Left lung (tissue), 10 donors: ENCODE results near the gene NUP50. TPM values are rescaled to one million over a fixed set of nuclear protein-coding genes. Genes with fewer than 3 reads are reported as not detected.
"Not testable (repeated sequence)": the region's sequence is repeated elsewhere in the genome, so short reads cannot be mapped to it uniquely, and the experiment has no call there.

ENCODE experiments used
- ATAC-seq: fragments of 200-7000 bp; cut with Tn5 transposase; one replicate; pipeline ENCODE4 v1.9.1; 2020; ENCODE audit warnings: moderate library complexity
- DNase-seq, 4 donors: peaks; one replicate each; pipeline ENCODE4 v3.0.0-alpha.2; 2013 to 2020
- H3K27ac ChIP-seq, 2 donors: fragments of 200-600 bp; sonication (generic) in 1 of 2; one replicate each; pipeline versions ENCODE4 v1.5.0 to v1.8.0; 2020 to 2021
- H3K27me3 ChIP-seq, 2 donors: fragments of 200-600 bp; sonication (generic) in 1 of 2; one replicate each; pipeline versions ENCODE4 v1.5.0 to v1.8.0; 2020 to 2021
- H3K36me3 ChIP-seq, 2 donors: fragments of 200-600 bp; sonication (generic) in 1 of 2; one replicate each; pipeline versions ENCODE4 v1.5.0 to v1.8.0; 2020 to 2021
- H3K4me1 ChIP-seq, 2 donors: fragments of 200-600 bp; one replicate each; pipeline ENCODE4 v1.8.0; 2021
- H3K4me3 ChIP-seq, 2 donors: fragments of 200-600 bp; sonication (generic) in 1 of 2; one replicate each; pipeline versions ENCODE4 v1.5.0 to v1.8.0; 2020 to 2021; ENCODE audit warnings: mild to moderate bottlenecking in 1 of 2
- H3K9me3 ChIP-seq, 2 donors: fragments of 200-600 bp; sonication (generic) in 1 of 2; one replicate each; pipeline versions ENCODE4 v1.5.0 to v1.8.0; 2020 to 2021
- CTCF ChIP-seq, 2 donors: fragments of 200-600 bp; sonication (generic) in 1 of 2; IDR thresholded peaks; one replicate each; pipeline versions ENCODE4 v1.5.0 to v1.8.0; 2021; ENCODE audit warnings: antibody characterized with exemption in 2 of 2
- intact Hi-C, 2 donors: fragments of 100-400 bp; cut with DNase I; formaldehyde crosslinking; loops; one replicate each; pipeline versions ENCODE4 v1.11.2 to v1.14.2; 2022
- polyA plus RNA-seq, 6 donors: library from polyadenylated mRNA; unstranded; fragments of 120-200 nt; gene quantifications; one replicate each; pipeline ENCODE4 v1.2.1, GENCODE V29; 2013; ENCODE audit not compliant: insufficient read length in 6 of 6
- total RNA-seq, 2 donors: library from RNA; stranded (reverse); fragmentation: NEBNext Ultra II Directional; extraction: Animal tissue kit (Norgen Biotek cat#: 25700); gene quantifications; one replicate each; pipeline ENCODE4 v1.2.1, GENCODE V29; 2021
- donor health status: DM: no; HTN: yes; CAD: no.
- donor health status: DM: no; HTN: no; CAD: no.

Gene NUP50
- total and polyA plus RNA-seq, 8 donors, result 47.4 to 70.0 (median 52.9) TPM

- no peak for DNase-seq
- H3K27ac ChIP-seq, result no peak overlapping the region
- no peak overlapping the region for H3K4me3 ChIP-seq
- no peak for ATAC-seq
- H3K36me3 ChIP-seq, result peaks cover 0 to 83% of the 10 kb centered on the region in 2 donors
- no peak for TF ChIP-seq CTCF (IDR thresholded peaks at IDR 0.05)
- no peaks in the 10 kb centered on the region for H3K27me3 ChIP-seq
- intact Hi-C loops, result no loop called here
- no peaks in the 10 kb centered on the region for H3K9me3 ChIP-seq
- peaks cover 0 to 7% of the 10 kb centered on the region in 2 donors for H3K4me1 ChIP-seq
Observed at GRCh38 chr22:45185718-45186514, 22.2 kb downstream of the NUP50 start.

- H3K27me3 ChIP-seq, result no peaks in the 10 kb centered on the region
- TF ChIP-seq CTCF (IDR thresholded peaks at IDR 0.05), result no peak
- ATAC-seq, result no peak
- no peaks in the 10 kb centered on the region for H3K4me1 ChIP-seq
- peaks cover 0 to 68% of the 10 kb centered on the region in 2 donors for H3K36me3 ChIP-seq
- intact Hi-C loops, result no loop called here
- H3K27ac ChIP-seq, result no peak overlapping the region
- H3K9me3 ChIP-seq, result no peaks in the 10 kb centered on the region
- DNase-seq, result no peak
- H3K4me3 ChIP-seq, result no peak overlapping the region
Observed at GRCh38 chr22:45187891-45188290, 24.2 kb downstream of the NUP50 start.

- intact Hi-C loops, result no loop called here
- ATAC-seq, result no peak
Observed at GRCh38 chr22:45188779-45189178, 25.1 kb downstream of the NUP50 start.

GRCh38 chr22:45190202-45190872, 26.6 kb downstream of the NUP50 start:
- H3K4me1 ChIP-seq, result no peaks in the 10 kb centered on the region
- intact Hi-C loops, result no loop called here
- no peak for DNase-seq

More at GRCh38 chr22:45188779-45189178, 25.1 kb downstream of the NUP50 start:
- H3K27me3 ChIP-seq, result no peaks in the 10 kb centered on the region
- H3K36me3 ChIP-seq, result peaks cover 0 to 61% of the 10 kb centered on the region in 2 donors
- no peak for DNase-seq
- H3K4me1 ChIP-seq, result no peaks in the 10 kb centered on the region
- H3K4me3 ChIP-seq, result no peak overlapping the region
- H3K27ac ChIP-seq, result no peak overlapping the region
- TF ChIP-seq CTCF (IDR thresholded peaks at IDR 0.05), result no peak
- H3K9me3 ChIP-seq, result no peaks in the 10 kb centered on the region

GRCh38 chr22:45191746-45192145, 28.0 kb downstream of the NUP50 start:
- intact Hi-C loops, ATAC-seq, H3K9me3 ChIP-seq, H3K27me3 ChIP-seq, DNase-seq, H3K27ac ChIP-seq, H3K4me1 ChIP-seq, H3K4me3 ChIP-seq: not testable (repeated sequence)
- peaks cover 0 to 59% of the 10 kb centered on the region in 2 donors for H3K36me3 ChIP-seq

More at GRCh38 chr22:45190202-45190872, 26.6 kb downstream of the NUP50 start:
- H3K4me3 ChIP-seq, result no peak overlapping the region
- TF ChIP-seq CTCF (IDR thresholded peaks at IDR 0.05), result no peak
- no peaks in the 10 kb centered on the region for H3K9me3 ChIP-seq
- no peak overlapping the region for H3K27ac ChIP-seq
- H3K36me3 ChIP-seq, result peaks cover 0 to 59% of the 10 kb centered on the region in 2 donors
- no peaks in the 10 kb centered on the region for H3K27me3 ChIP-seq
- no peak for ATAC-seq
